ENCODE results near the gene KIAA0040.

GRCh38 chr1:175207971-175208370 lies 15.4 kb upstream of the KIAA0040 start:
- TF ChIP-seq EZH2 (IDR thresholded peaks at IDR 0.05; ENCODE audit: insufficient read depth, poor library complexity, severe bottlenecking) (no peak), EZH2phosphoT487 (IDR thresholded peaks at IDR 0.05; ENCODE audit: insufficient read depth, low read depth) (no peak)

Measured in GM23248 (cell line).